Transverse colon (tissue), 4 donors: ENCODE data around the gene HGFAC.

Source experiments
- CTCF ChIP-seq, 5 experiments: fragments of 200-600 bp in 3 of 5; fragments of 450-650 bp in 2 of 5; sonication (generic) in 3 of 5; IDR thresholded peaks; 1 replicate in 2 of 5; 2 replicates in 3 of 5; pipeline ENCODE4 v1.5.1; 2016 to 2017; ENCODE audit warnings: antibody characterized with exemption in 5 of 5, inconsistent platforms in 3 of 5, mild to moderate bottlenecking in 2 of 5, moderate library complexity in 1 of 5
- POLR2A ChIP-seq: fragments of 450-650 bp; IDR thresholded peaks from one replicate; pipeline ENCODE4 v1.6.1; 2016; ENCODE audit warnings: antibody characterized with exemption, mild to moderate bottlenecking, moderate library complexity
- POLR2AphosphoS5 ChIP-seq, 3 donors: sonication (generic); formaldehyde crosslinking; IDR thresholded peaks; one replicate each; pipeline ENCODE4 v1.6.1; 2016; ENCODE audit warnings: antibody characterized with exemption in 3 of 3

GRCh38 chr4:3407171-3407771 is 34.5 kb upstream of the HGFAC start:
- TF ChIP-seq POLR2A (no peak), CTCF (IDR thresholded peaks at IDR 0.05) (no peak), POLR2AphosphoS5 (IDR thresholded peaks at IDR 0.05) (no peak)
